HG02852 (cell line): ENCODE results near the gene THUMPD2.
"Not testable (repeated sequence)": the region's sequence is repeated elsewhere in the genome, so short reads cannot be mapped to it uniquely, and the experiment has no call there.

Experiments
- ATAC-seq: cut with Tn5 transposase; IDR thresholded peaks from one replicate; pipeline ENCODE4 v1.9.1; 2021; ENCODE audit warnings: mild to moderate bottlenecking, moderate library complexity; ENCODE audit not compliant: unreplicated experiment

The THUMPD2 gene

GRCh38 chr2:39778775-39779340 lies at the start of gene THUMPD2:
Gene THUMPD2, minus strand, starts transcription at chr2:39779258. Its CDS starts 19 bp downstream, at chr2:39779239.
- ATAC-seq = peak; percentile 76

- no peak for ATAC-seq
Measured at GRCh38 chr2:39821871-39822270, 42.8 kb upstream of the THUMPD2 start.

GRCh38 chr2:39816845-39817244 lies 37.8 kb upstream of the THUMPD2 start:
- ATAC-seq = no peak

GRCh38 chr2:39816428-39816827 lies 37.4 kb upstream of the THUMPD2 start:
- ATAC-seq = no peak

- no peak for ATAC-seq
Measured at GRCh38 chr2:39805936-39806608, 27.0 kb upstream of the THUMPD2 start.

- ATAC-seq = no peak
Measured at GRCh38 chr2:39803839-39804238, 24.8 kb upstream of the THUMPD2 start.

- no peak for ATAC-seq
Measured at GRCh38 chr2:39800752-39801151, 21.7 kb upstream of the THUMPD2 start.

GRCh38 chr2:39796134-39796533 lies 17.1 kb upstream of the THUMPD2 start:
- no peak for ATAC-seq

- not testable (repeated sequence) for ATAC-seq
Measured at GRCh38 chr2:39790216-39790818, 11.3 kb upstream of the THUMPD2 start.

GRCh38 chr2:39787950-39788349 lies 8.9 kb upstream of the THUMPD2 start:
- no peak for ATAC-seq

GRCh38 chr2:39786761-39787522 lies 7.9 kb upstream of the THUMPD2 start:
- ATAC-seq = no peak

GRCh38 chr2:39782591-39782990 lies 3.5 kb upstream of the THUMPD2 start:
- no peak for ATAC-seq

GRCh38 chr2:39781697-39782096 lies 2.6 kb upstream of the THUMPD2 start:
- ATAC-seq = no peak

- ATAC-seq = no peak
Measured at GRCh38 chr2:39780825-39781600, 2.0 kb upstream of the THUMPD2 start.

GRCh38 chr2:39779927-39780326 lies 869 bp upstream of the THUMPD2 start:
- ATAC-seq = no peak

GRCh38 chr2:39779341-39779851 lies 338 bp upstream of the THUMPD2 start:
- ATAC-seq = no peak

GRCh38 chr2:39778233-39778632 lies 825 bp downstream of the THUMPD2 start:
- no peak for ATAC-seq

GRCh38 chr2:39772812-39773152 lies 6.3 kb downstream of the THUMPD2 start:
- no peak for ATAC-seq

GRCh38 chr2:39772086-39772811 lies 6.8 kb downstream of the THUMPD2 start:
- no peak for ATAC-seq

- ATAC-seq = no peak
Measured at GRCh38 chr2:39762448-39762847, 16.6 kb downstream of the THUMPD2 start.
